AG09319 (cell line): ENCODE results near the gene KCTD2.
"Not testable (repeated sequence)": the region's sequence is repeated elsewhere in the genome, so short reads cannot be mapped to it uniquely, and the experiment has no call there.

Experiments used
- DNase-seq: peaks from one replicate; pipeline ENCODE4 v3.0.0-alpha.2; 2010; ENCODE audit warnings: low read depth; ENCODE audit errors: extremely low read depth
- CTCF ChIP-seq: IDR thresholded peaks from 2 replicates; pipeline ENCODE4 v1.5.1; 2011; ENCODE audit warnings: low read depth, mild to moderate bottlenecking, inconsistent platforms, low read length, moderate library complexity

Gene KCTD2

DNA sequence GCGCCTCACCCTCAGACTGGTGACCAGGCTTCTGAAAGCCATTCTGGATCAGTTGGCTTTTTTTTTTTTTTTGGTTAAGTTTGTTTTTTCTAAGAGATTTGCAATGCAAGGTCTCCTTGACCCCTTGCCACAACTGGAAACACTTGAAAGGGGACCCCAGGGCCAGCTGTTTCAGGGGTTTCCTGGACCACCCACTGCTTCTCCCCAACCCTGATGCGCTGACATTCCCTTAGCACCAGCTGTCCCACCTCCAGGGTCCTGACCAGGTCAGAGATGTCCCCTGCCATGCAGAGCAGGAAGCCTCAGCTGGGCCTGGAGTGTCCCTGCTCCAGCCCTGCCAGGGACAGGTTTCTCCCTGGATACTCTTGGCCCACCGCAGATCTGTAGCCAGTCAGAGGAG, 42.7 kb upstream of the KCTD2 start:
- TF ChIP-seq CTCF = no peak
- DNase-seq = no peak

DNA sequence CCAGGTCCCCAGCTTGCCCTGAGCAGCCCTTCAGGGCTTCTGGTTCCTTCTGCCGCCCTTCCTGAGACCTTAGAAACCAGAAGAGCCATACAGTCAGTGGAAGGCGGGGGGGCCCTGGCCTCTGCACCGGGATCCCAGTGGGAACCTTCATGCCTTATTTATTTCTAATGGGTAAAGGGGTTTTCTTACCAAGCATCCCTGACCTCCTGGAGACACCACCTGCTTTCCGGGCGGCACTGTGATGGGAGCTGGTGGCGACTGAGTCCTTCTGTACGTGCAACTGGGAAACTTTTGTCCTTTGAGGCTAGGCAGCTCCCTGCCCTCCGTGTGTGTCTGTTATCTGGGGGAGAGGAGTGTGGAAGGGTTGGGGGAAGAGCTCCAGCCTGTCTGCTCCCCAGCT, 41.7 kb upstream of the KCTD2 start:
- DNase-seq = no peak
- no peak for TF ChIP-seq CTCF

DNA sequence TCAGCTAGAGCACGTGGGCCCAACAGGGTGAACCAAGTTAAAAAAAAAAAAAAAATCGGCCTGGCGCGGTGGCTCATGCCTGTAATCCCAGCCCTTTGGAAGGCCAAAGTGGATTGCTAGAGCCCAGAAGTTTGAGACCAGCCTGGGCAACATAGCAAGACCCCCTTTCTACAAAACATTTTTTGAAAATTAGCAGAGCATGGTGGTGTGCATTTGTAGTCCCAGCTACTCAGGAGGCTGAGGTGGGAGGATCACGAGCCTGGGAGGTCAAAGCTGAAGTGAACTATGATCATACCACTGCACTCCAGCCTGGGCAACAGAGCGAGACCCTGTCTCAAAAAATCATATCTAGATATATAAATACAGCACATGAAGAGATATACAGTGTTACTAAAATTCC, 40.9 kb upstream of the KCTD2 start:
- not testable (repeated sequence) for DNase-seq

DNA sequence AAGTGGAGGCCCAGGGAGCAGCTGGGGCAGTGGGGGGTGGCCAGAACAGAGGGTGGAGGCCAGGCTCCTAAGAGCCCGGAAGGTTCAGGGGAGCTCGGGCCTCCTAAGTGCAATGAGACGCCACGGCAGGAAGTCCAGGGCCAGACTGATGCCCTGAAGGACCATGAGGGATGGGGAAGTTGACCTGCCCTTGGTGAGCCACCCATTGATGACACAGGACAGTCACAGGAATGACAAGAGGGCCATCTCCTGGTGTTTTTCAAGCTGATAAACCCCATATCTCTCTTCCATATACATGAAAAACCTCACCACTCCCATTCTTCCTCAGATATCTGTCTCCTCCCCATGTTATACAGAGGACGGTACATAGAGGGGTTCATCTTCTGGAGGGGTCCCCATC, 40.4 kb upstream of the KCTD2 start:
- DNase-seq = no peak
- no peak for TF ChIP-seq CTCF

- no peak for TF ChIP-seq CTCF
- DNase-seq = no peak
These were observed 38.7 kb upstream of the KCTD2 start for GRCh38 chr17:75008373-75008772.

GRCh38 chr17:75009139-75009724, 37.8 kb upstream of the KCTD2 start:
- DNase-seq = no peak
- TF ChIP-seq CTCF = no peak

DNA sequence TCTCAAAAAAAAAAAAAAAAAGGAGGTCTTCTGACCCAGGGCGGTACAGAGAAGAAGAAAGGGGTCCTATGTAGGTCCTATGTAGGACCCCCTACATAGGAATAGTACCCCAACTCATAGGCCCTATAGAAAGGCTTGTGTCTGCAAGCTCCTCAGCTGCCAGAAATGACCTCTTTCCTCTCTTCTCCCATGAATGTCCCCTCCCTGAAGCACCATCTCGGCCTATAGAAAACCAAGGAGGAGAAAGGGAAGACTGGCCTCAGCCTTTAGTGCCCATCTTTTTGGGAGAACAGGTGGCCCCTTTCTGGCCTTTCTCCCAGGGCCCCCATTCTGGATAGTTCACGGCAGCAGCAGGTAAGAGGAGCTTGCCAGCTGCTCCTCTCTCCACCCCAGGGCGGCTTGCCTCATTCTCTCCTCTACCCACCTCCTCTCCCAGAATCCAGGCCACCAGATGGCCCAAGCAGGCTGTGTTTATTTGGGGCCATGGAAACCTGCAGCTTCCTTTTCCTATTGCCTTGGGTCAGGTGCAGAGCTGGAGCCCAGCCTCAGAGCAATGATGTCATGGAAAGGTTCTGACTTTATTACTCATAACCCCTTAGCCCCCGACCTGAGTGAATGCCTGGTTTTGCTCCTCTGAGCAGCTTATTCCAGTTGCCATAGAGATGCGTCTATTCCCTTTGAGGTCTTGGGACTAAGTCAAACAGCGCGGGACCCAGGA, 36.2 kb upstream of the KCTD2 start:
- no peak for DNase-seq
- TF ChIP-seq CTCF = no peak
